NCI-H748 treated with DMSO at 0.1 percent for 48 hours (cell line): ENCODE results near the gene NPHS1.

Source experiments
- DNase-seq: peaks from one replicate; lab custom pipeline; 2025; lab: John Stamatoyannopoulos, UW

Gene NPHS1

GRCh38 chr19:35787227-35787799, 65.0 kb downstream of the NPHS1 start:
- no peak for DNase-seq

GRCh38 chr19:35786299-35787160, 65.8 kb downstream of the NPHS1 start:
- DNase-seq, result no peak

- DNase-seq, result no peak
Observed at GRCh38 chr19:35785339-35785627, 67.0 kb downstream of the NPHS1 start.

- DNase-seq, result no peak
Observed at GRCh38 chr19:35784503-35785338, 67.6 kb downstream of the NPHS1 start.

- no peak for DNase-seq
Observed at GRCh38 chr19:35783469-35784434, 68.6 kb downstream of the NPHS1 start.

GRCh38 chr19:35782589-35782988, 69.7 kb downstream of the NPHS1 start:
- no peak for DNase-seq

- DNase-seq, result no peak
Observed at GRCh38 chr19:35781650-35782049, 70.7 kb downstream of the NPHS1 start.

- no peak for DNase-seq
Observed at GRCh38 chr19:35780717-35781116, 71.6 kb downstream of the NPHS1 start.

GRCh38 chr19:35780058-35780457, 72.2 kb downstream of the NPHS1 start:
- DNase-seq, result no peak

GRCh38 chr19:35779033-35779432, 73.3 kb downstream of the NPHS1 start:
- no peak for DNase-seq

- DNase-seq, result no peak
Observed at GRCh38 chr19:35777961-35778360, 74.3 kb downstream of the NPHS1 start.

- DNase-seq, result no peak
Observed at GRCh38 chr19:35777086-35777841, 75.0 kb downstream of the NPHS1 start.

- no peak for DNase-seq
Observed at GRCh38 chr19:35776102-35776788, 76.1 kb downstream of the NPHS1 start.
